Measurements from ENCODE around the gene LYRM1. TPM values are rescaled to one million over a fixed set of nuclear protein-coding genes. Genes with fewer than 3 reads are reported as not detected.

Gene LYRM1
- total and polyA plus RNA-seq, 12 donors, result 37.4 to 69.4 (median 53.4) TPM

DNA sequence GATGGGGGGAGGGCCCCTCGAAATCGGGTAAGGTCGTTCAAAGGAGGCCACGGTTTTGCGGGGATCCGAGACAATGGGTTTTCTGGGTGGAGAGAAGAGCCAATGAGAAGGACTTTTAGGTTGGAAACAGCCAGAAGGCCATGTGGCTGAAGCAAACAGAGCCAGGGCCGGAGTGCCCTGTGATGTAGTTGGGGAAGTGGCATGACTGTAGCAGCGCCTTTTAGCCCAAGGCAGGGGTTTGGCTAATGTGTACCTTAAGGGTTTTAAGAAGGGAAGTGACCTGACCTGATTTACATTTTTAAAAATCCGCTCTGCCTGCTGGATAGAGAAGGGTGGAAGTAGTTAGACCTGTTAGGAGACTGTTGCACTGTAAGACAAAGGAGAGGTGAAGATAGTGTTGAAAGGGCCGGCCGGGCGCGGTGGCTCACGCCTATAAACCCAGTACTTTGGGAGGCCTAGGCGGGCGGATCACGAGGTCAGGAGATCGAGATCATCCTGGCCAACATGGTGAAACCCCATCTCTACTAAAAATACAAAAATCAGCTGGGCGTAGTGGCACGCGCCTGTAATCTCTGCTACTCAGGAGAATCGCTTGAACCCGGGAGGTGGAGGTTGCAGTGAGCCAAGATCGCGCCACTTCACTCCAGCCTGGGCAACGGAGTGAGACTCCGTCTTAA is 1.0 kb downstream of the LYRM1 start:
- H3K27ac ChIP-seq, result peak overlapping the region; percentile 95 to 99 (median 98)
- WGBS, 2 donors, result 21 to 29% methylated on average over 27 of the region's 27 CpGs
- DNase-seq (peak; percentile 29 to 50), ATAC-seq (peak in 7 of 8 donors; percentile 8 to 31 (median 23))
- TF ChIP-seq, protein P1, sequence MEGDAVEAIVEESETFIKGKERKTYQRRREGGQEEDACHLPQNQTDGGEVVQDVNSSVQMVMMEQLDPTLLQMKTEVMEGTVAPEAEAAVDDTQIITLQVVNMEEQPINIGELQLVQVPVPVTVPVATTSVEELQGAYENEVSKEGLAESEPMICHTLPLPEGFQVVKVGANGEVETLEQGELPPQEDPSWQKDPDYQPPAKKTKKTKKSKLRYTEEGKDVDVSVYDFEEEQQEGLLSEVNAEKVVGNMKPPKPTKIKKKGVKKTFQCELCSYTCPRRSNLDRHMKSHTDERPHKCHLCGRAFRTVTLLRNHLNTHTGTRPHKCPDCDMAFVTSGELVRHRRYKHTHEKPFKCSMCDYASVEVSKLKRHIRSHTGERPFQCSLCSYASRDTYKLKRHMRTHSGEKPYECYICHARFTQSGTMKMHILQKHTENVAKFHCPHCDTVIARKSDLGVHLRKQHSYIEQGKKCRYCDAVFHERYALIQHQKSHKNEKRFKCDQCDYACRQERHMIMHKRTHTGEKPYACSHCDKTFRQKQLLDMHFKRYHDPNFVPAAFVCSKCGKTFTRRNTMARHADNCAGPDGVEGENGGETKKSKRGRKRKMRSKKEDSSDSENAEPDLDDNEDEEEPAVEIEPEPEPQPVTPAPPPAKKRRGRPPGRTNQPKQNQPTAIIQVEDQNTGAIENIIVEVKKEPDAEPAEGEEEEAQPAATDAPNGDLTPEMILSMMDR (IDR thresholded peaks at IDR 0.05), result no peak
- no peaks in the 10 kb centered on the region for H3K9me3 ChIP-seq
- peaks cover 0 to 13% (median 0%) of the 10 kb centered on the region in 9 donors for H3K36me3 ChIP-seq
- H3K4me1 ChIP-seq, result peaks cover 14 to 85% (median 78%) of the 10 kb centered on the region in 9 donors
- H3K4me3 ChIP-seq, result peak overlapping the region; percentile 62 to 86 (median 76)
- H3K27me3 ChIP-seq, result no peaks in the 10 kb centered on the region
- intact Hi-C loops (cut with DNase I), result loop anchor here in 8 of 10 donors (2.0 to 10.0 kb wide), 7 partner anchors 34 to 94 kb away; partner anchors contain the start of genes ERI2 (in 1 of the 8) and REXO5 (in 1 of the 8)

DNA sequence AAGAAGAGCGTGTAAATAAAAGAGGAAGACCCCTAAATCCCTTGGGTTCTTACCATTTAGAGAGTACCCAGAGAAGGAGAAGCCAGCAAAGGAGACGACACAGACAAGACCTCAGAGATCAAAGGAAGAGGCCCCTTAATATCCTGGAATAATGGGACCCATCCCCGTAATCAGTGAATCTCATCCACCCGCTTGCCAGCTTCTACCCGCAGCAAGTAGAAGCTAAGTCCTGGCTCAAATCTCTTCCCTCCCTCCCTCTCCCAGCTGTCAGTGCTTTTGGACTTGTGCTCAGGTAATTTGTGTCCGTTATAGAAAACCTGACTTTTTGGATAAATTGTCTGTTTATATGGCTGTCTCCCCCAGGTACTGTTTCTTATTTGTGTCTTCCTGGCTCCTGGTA is 1.9 kb downstream of the LYRM1 start:
- H3K27me3 ChIP-seq, result no peaks in the 10 kb centered on the region
- no peak for DNase-seq
- peak overlapping the region in 3 of 10 donors; percentile 69 to 80 (median 73) for H3K4me3 ChIP-seq
- peak overlapping the region in 8 of 10 donors; percentile 46 to 99 (median 97) for H3K27ac ChIP-seq
- TF ChIP-seq, protein P1 (IDR thresholded peaks at IDR 0.05), result no peak
- no peak for ATAC-seq
- peaks cover 0 to 4% (median 0%) of the 10 kb centered on the region in 9 donors for H3K36me3 ChIP-seq
- H3K4me1 ChIP-seq, result peaks cover 20 to 85% (median 81%) of the 10 kb centered on the region in 9 donors
- 82 to 87% methylated on average over 6 of the region's 6 CpGs for WGBS, 2 donors
- no peaks in the 10 kb centered on the region for H3K9me3 ChIP-seq
- intact Hi-C loops (cut with DNase I), result loop anchor here in 7 of 10 donors (5.0 to 10.0 kb wide), 5 partner anchors 35 to 95 kb away; partner anchors contain the start of genes ERI2 (in 1 of the 7) and REXO5 (in 1 of the 7)

DNA sequence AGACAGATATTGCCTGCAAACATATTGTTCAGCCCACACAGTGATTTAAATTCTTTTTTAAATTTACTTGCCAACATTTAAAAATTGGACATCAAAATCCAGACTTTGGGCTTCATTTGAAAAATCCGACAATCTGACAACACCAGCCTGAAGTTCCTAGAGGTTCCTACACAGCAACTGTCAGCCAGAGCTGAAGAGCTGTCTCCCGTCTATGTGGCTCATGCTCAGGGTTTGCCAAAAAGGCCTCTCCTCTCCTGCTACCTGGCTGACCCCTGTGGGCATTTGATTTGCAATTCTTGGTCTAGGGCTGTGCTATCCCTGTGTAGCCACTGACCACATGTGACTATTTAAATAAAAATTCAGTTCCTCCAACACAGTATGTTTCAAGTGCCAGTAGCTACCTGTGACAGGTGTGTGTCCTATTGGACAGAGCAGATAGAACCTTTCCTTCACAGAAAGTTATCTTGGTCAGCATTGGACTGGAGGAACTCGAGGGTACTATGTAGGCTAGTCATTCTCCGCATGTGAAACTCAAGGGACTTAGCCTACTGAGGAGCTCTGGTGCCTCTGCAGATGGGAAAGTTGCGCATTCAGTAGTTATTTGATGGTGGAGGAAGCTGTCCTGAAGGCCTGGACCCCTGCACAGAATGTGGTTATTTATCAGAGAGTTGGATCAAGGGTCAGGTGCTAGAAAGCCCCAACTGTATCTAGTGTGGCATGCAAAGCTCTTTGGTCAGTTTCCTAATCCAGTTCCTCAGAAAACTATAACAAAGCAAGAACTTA is 2.7 kb downstream of the LYRM1 start:
- H3K36me3 ChIP-seq, result no peaks in the 10 kb centered on the region
- ATAC-seq (no peak), DNase-seq (no peak)
- TF ChIP-seq, protein P1 (IDR thresholded peaks at IDR 0.05), result no peak
- 76 to 86% methylated on average over 5 of the region's 5 CpGs for WGBS, 2 donors
- H3K27ac ChIP-seq, result peak overlapping the region in 8 of 10 donors; percentile 59 to 99 (median 96)
- peaks cover 20 to 85% (median 74%) of the 10 kb centered on the region in 9 donors for H3K4me1 ChIP-seq
- H3K9me3 ChIP-seq, result no peaks in the 10 kb centered on the region
- no peak overlapping the region for H3K4me3 ChIP-seq
- no peaks in the 10 kb centered on the region for H3K27me3 ChIP-seq
- intact Hi-C loops (cut with DNase I), result loop anchor here in 7 of 10 donors (5.0 to 10.0 kb wide), 5 partner anchors 36 to 96 kb away; partner anchors contain the start of genes ERI2 (in 1 of the 7) and REXO5 (in 1 of the 7)

All from heart right ventricle (tissue), 16 donors.